GM10266 (cell line): Measurements from ENCODE around the gene ARHGAP15.

Experiments used
- DNase-seq: peaks from one replicate; pipeline ENCODE4 v3.0.0; 2012; ENCODE audit errors: extremely low spot score
- CTCF ChIP-seq: IDR thresholded peaks from 2 replicates; pipeline ENCODE4 v1.5.1; 2012; ENCODE audit warnings: mild to moderate bottlenecking, low read depth; ENCODE audit not compliant: control insufficient read depth, insufficient read depth; ENCODE audit errors: missing control alignments

ARHGAP15 gene

DNA sequence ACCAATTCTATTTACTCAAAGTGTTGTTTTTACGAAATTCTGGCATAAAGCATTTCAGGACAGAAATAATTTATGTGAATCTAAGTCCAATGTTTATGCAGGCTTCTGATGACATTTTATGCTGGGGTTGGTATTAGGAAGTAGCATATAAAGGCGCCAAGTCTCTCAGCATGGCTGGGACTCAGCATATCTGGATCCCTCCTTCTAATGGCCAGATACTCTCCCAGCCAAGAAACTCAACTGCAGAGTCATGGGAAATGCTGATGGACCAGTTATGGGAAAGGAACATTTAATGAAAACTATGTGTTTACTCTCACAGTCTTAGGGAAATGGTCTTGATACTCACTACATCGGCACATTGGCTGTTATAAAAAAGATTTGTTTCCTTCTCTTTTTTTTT is 392.2 kb downstream of the ARHGAP15 start:
- DNase-seq = no peak

DNA sequence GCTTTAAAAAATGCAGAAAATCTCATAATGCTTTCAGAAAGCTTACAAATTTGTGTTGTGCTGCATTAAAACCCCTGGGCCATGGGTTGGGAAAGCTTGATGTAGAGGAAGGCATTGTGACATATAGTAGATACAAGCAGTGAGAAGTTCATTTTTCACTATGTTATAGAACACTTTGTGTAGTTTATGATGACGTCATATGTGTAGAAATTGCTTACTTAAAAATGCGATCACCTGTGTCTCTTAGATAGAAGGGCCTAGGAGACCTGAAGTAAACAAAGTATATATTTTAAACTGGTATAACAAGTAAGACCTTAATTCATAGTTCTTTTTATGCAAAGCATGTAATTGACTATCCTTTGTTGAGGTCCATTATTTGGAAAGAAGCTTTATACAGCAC is 393.5 kb downstream of the ARHGAP15 start:
- DNase-seq = no peak

More for the DNA sequence above, 392.2 kb downstream of the ARHGAP15 start:
- TF ChIP-seq CTCF = no peak

GRCh38 chr2:143524119-143524553 is 394.9 kb downstream of the ARHGAP15 start:
- TF ChIP-seq CTCF = no peak

More for the DNA sequence above, 393.5 kb downstream of the ARHGAP15 start:
- TF ChIP-seq CTCF = no peak

GRCh38 chr2:143524559-143525401 is 395.6 kb downstream of the ARHGAP15 start:
- no peak for TF ChIP-seq CTCF
- no peak for DNase-seq

More at GRCh38 chr2:143524119-143524553, 394.9 kb downstream of the ARHGAP15 start:
- no peak for DNase-seq

GRCh38 chr2:143525402-143525860 is 396.2 kb downstream of the ARHGAP15 start:
- TF ChIP-seq CTCF = no peak
- DNase-seq = no peak

DNA sequence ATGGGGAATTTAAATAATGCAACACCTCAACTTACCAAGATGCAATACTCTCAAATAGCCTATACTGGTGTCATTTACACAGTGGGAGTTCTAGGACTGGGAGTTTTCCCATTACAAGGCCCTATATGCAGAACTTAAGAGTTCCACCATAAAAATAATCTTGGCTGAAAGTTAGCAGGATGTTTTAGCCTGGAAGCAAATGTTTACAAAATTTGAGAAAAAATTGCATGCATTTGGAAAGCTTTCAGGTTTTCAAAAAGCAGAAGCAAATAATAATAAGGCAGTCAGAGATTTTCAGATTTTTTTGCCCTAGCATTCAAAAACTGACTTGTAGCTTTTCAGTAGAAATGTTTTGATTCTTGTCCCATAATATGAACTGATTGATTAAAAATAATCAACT is 397.3 kb downstream of the ARHGAP15 start:
- no peak for TF ChIP-seq CTCF
- no peak for DNase-seq

GRCh38 chr2:143528021-143528420 is 398.8 kb downstream of the ARHGAP15 start:
- DNase-seq = no peak
- no peak for TF ChIP-seq CTCF
